Fibroblast of lung (primary cell): ENCODE data around the gene FBN1.

Experiments used
- EZH2 ChIP-seq: IDR thresholded peaks from 2 replicates; pipeline ENCODE4 v1.5.1; 2012; ENCODE audit warnings: low read length, control low read depth, mild to moderate bottlenecking; ENCODE audit errors: missing control alignments
- TF ChIP-seq, protein P1 (sequence below), 2 donors: IDR thresholded peaks in 1 of 2; conservative IDR thresholded peaks in 1 of 2; 1 replicate in 1 of 2; 2 replicates in 1 of 2; pipeline ENCODE4 v1.5.1; 2011 to 2012; ENCODE audit warnings: low read length in 2 of 2, control low read depth in 1 of 2, inconsistent platforms in 1 of 2, low read depth in 1 of 2, mild to moderate bottlenecking in 1 of 2

DNA sequence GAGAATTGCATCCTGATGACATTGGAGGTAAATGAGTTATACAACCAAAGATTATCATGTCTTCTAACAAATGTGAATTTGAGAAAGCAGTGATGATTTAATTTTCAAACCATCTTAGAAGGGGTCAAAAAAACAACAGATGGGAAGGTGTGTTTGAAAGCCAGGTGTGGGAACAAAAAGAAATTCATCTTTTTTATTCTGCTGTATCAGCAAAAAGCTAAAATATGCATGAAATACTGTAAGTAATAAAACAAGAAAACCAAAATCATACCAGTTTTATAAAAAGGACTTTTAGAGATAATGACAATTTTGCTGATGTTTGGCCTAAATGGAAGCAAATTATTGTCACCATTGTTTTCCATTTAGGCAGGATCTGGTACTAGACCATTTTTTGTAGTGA lies 145.5 kb downstream of the FBN1 start:
- TF ChIP-seq, protein P1, sequence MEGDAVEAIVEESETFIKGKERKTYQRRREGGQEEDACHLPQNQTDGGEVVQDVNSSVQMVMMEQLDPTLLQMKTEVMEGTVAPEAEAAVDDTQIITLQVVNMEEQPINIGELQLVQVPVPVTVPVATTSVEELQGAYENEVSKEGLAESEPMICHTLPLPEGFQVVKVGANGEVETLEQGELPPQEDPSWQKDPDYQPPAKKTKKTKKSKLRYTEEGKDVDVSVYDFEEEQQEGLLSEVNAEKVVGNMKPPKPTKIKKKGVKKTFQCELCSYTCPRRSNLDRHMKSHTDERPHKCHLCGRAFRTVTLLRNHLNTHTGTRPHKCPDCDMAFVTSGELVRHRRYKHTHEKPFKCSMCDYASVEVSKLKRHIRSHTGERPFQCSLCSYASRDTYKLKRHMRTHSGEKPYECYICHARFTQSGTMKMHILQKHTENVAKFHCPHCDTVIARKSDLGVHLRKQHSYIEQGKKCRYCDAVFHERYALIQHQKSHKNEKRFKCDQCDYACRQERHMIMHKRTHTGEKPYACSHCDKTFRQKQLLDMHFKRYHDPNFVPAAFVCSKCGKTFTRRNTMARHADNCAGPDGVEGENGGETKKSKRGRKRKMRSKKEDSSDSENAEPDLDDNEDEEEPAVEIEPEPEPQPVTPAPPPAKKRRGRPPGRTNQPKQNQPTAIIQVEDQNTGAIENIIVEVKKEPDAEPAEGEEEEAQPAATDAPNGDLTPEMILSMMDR (conservative IDR thresholded peaks at IDR 0.05 in 1 of 2, IDR thresholded peaks at IDR 0.05 in 1 of 2; ENCODE audit: low read depth in 1 of 2, low read length in 2 of 2): no peak
- TF ChIP-seq EZH2: no peak
